ENCODE measurements around the gene DLGAP1. TPM values are rescaled to one million over a fixed set of nuclear protein-coding genes. Genes with fewer than 3 reads are reported as not detected.

The DLGAP1 gene
- total RNA-seq, 6 experiments from 2014 or later: 0.09 to 0.31 (median 0.18) TPM; not detected in 2

- DNase-seq (no peak), ATAC-seq (no peak)
- TF ChIP-seq POLR2A (IDR thresholded peaks at IDR 0.05): no peak
- no peak for TF ChIP-seq CTCF (IDR thresholded peaks at IDR 0.05)
- Histone ChIP-seq H3K36me3 (no peaks in the 10 kb centered on the region), H3K4me3 (no peak overlapping the region), H3K27me3 (no peaks in the 10 kb centered on the region), H3K4me1 (no peaks in the 10 kb centered on the region), H3K9me3 (no peaks in the 10 kb centered on the region), H3K27ac (no peak overlapping the region)
- 37% methylated on average over 2 of the region's 2 CpGs for WGBS (ENCODE audit: insufficient coverage, low coverage, low lambda C conversion rate, missing lambda C conversion rate)
- intact Hi-C loops (cut with DNase I): no loop called here
Observed at GRCh38 chr18:4093676-4094075, 361.4 kb downstream of the DLGAP1 start.

- TF ChIP-seq CTCF (IDR thresholded peaks at IDR 0.05) (no peak), POLR2A (IDR thresholded peaks at IDR 0.05) (no peak)
- Histone ChIP-seq H3K9me3 (no peaks in the 10 kb centered on the region), H3K4me3 (no peak overlapping the region), H3K4me1 (no peaks in the 10 kb centered on the region), H3K27ac (no peak overlapping the region), H3K36me3 (no peaks in the 10 kb centered on the region), H3K27me3 (no peaks in the 10 kb centered on the region)
- intact Hi-C loops (cut with DNase I): no loop called here
- WGBS (ENCODE audit: insufficient coverage, low coverage, low lambda C conversion rate, missing lambda C conversion rate): 16% methylated on average over 3 of the region's 3 CpGs
- ATAC-seq (no peak), DNase-seq (no peak)
Observed at GRCh38 chr18:4084382-4084900, 370.7 kb downstream of the DLGAP1 start.

- no peaks in the 10 kb centered on the region for H3K36me3 ChIP-seq
- no peaks in the 10 kb centered on the region for H3K9me3 ChIP-seq
- no peaks in the 10 kb centered on the region for H3K4me1 ChIP-seq
- no peaks in the 10 kb centered on the region for H3K27me3 ChIP-seq
- H3K4me3 ChIP-seq: no peak overlapping the region
- no peak overlapping the region for H3K27ac ChIP-seq
- ATAC-seq (no peak), DNase-seq (no peak)
- TF ChIP-seq POLR2A (IDR thresholded peaks at IDR 0.05): no peak
- TF ChIP-seq CTCF (IDR thresholded peaks at IDR 0.05): no peak
- WGBS (ENCODE audit: insufficient coverage, low coverage, low lambda C conversion rate, missing lambda C conversion rate): 71% methylated on average over 4 of the region's 4 CpGs
- intact Hi-C loops (cut with DNase I): no loop called here
Observed at GRCh38 chr18:4078246-4078645, 376.9 kb downstream of the DLGAP1 start.

GRCh38 chr18:4077721-4078120, 377.4 kb downstream of the DLGAP1 start:
- no peak for DNase-seq
- TF ChIP-seq POLR2A (IDR thresholded peaks at IDR 0.05) (no peak), CTCF (IDR thresholded peaks at IDR 0.05) (no peak)
- Histone ChIP-seq H3K36me3 (no peaks in the 10 kb centered on the region), H3K27me3 (no peaks in the 10 kb centered on the region), H3K27ac (no peak overlapping the region), H3K9me3 (no peaks in the 10 kb centered on the region), H3K4me3 (no peak overlapping the region), H3K4me1 (no peaks in the 10 kb centered on the region)
- ATAC-seq: no peak
- 48% methylated on average over 2 of the region's 2 CpGs for WGBS (ENCODE audit: insufficient coverage, low coverage, low lambda C conversion rate, missing lambda C conversion rate)
- intact Hi-C loops (cut with DNase I): no loop called here

GRCh38 chr18:4077204-4077603, 377.9 kb downstream of the DLGAP1 start:
- Histone ChIP-seq H3K4me1 (no peaks in the 10 kb centered on the region), H3K36me3 (no peaks in the 10 kb centered on the region), H3K27ac (no peak overlapping the region), H3K4me3 (no peak overlapping the region), H3K27me3 (no peaks in the 10 kb centered on the region), H3K9me3 (no peaks in the 10 kb centered on the region)
- intact Hi-C loops (cut with DNase I): no loop called here
- TF ChIP-seq CTCF (IDR thresholded peaks at IDR 0.05) (no peak), POLR2A (IDR thresholded peaks at IDR 0.05) (no peak)
- 80% methylated on average over 1 of the region's 2 CpGs for WGBS (ENCODE audit: insufficient coverage, low coverage, low lambda C conversion rate, missing lambda C conversion rate)
- ATAC-seq (no peak), DNase-seq (no peak)

Data from right lobe of liver (tissue), 6 donors.